Measurements from ENCODE around the gene A2ML1.
"Not testable (repeated sequence)": the region's sequence is repeated elsewhere in the genome, so short reads cannot be mapped to it uniquely, and the experiment has no call there.

A2ML1 gene

GRCh38 chr12:8891976-8892375 lies 69.6 kb downstream of the A2ML1 start:
- intact Hi-C loops (cut with DNase I; ENCODE audit: low total_unique reads), result no loop called here
- H3K27me3 ChIP-seq, result no peaks in the 10 kb centered on the region
- H3K36me3 ChIP-seq, result no peaks in the 10 kb centered on the region
- no peak for TF ChIP-seq CTCF (IDR thresholded peaks at IDR 0.05)
- DNase-seq, result no peak
- H3K4me3 ChIP-seq, result no peak overlapping the region
- H3K27ac ChIP-seq, result no peak overlapping the region
- no peaks in the 10 kb centered on the region for H3K9me3 ChIP-seq
- H3K4me1 ChIP-seq, result no peaks in the 10 kb centered on the region

DNA sequence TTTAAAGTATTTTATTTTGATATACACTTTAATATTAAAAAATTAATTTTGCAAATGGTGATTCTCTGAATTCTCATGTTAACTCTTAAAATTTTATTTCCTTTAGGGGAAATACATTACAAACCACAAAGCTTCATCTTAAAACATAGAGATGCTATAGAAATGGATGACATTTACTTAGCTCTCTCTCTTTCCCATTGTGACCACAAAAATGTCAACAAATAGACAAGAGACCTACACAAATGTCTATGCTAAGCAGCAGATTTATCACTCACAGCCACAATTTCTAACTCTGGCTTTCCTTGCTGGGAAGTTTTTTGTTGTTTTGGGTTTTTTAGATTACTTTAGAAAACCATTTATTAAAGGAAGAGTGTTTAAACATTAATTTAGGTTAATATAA lies 72.0 kb downstream of the A2ML1 start:
- Histone ChIP-seq H3K27me3 (no peaks in the 10 kb centered on the region), H3K36me3 (no peaks in the 10 kb centered on the region), H3K9me3 (no peaks in the 10 kb centered on the region), H3K27ac (no peak overlapping the region), H3K4me1 (no peaks in the 10 kb centered on the region), H3K4me3 (no peak overlapping the region)
- intact Hi-C loops (cut with DNase I; ENCODE audit: low total_unique reads), result no loop called here
- no peak for DNase-seq
- TF ChIP-seq CTCF (IDR thresholded peaks at IDR 0.05), result no peak

- Histone ChIP-seq H3K27me3 (no peaks in the 10 kb centered on the region), H3K4me1 (no peaks in the 10 kb centered on the region), H3K36me3 (no peaks in the 10 kb centered on the region), H3K27ac (no peak overlapping the region), H3K9me3 (no peaks in the 10 kb centered on the region), H3K4me3 (no peak overlapping the region)
- TF ChIP-seq CTCF (IDR thresholded peaks at IDR 0.05), result no peak
- intact Hi-C loops (cut with DNase I; ENCODE audit: low total_unique reads), result no loop called here
- no peak for DNase-seq
Measured at GRCh38 chr12:8894986-8895385, 72.6 kb downstream of the A2ML1 start.

DNA sequence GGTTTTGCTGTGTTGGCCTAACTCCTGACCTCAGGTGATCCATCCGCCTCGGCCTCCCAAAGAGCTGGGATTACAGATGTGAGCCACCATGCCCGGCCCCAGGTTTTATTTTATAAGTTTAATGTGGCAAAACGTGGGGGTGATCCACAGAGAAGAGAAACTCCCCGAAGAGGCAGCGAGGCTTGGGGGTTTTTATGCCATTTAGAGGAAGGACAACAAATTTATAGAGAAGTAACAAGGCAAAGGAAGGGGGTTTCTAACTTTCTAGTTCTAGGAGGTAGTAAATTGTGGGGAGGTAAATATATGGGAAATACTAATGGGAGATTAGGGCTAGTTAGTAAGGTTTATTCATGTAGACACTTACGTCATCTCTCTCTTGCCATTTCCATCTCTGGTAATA lies 74.7 kb downstream of the A2ML1 start:
- Histone ChIP-seq H3K27me3 (no peaks in the 10 kb centered on the region), H3K4me1 (no peaks in the 10 kb centered on the region), H3K9me3 (no peaks in the 10 kb centered on the region), H3K36me3 (no peaks in the 10 kb centered on the region), H3K4me3 (no peak overlapping the region), H3K27ac (no peak overlapping the region)
- no peak for TF ChIP-seq CTCF (IDR thresholded peaks at IDR 0.05)
- intact Hi-C loops (cut with DNase I; ENCODE audit: low total_unique reads), result no loop called here
- no peak for DNase-seq

GRCh38 chr12:8899830-8900229 lies 77.4 kb downstream of the A2ML1 start:
- H3K27ac ChIP-seq, result no peak overlapping the region
- intact Hi-C loops (cut with DNase I; ENCODE audit: low total_unique reads), result no loop called here
- no peaks in the 10 kb centered on the region for H3K4me1 ChIP-seq
- no peaks in the 10 kb centered on the region for H3K9me3 ChIP-seq
- no peaks in the 10 kb centered on the region for H3K27me3 ChIP-seq
- TF ChIP-seq CTCF (IDR thresholded peaks at IDR 0.05), result no peak
- H3K4me3 ChIP-seq, result no peak overlapping the region
- no peaks in the 10 kb centered on the region for H3K36me3 ChIP-seq
- DNase-seq, result no peak

- H3K4me3 ChIP-seq; H3K36me3 ChIP-seq; H3K27me3 ChIP-seq; H3K4me1 ChIP-seq; DNase-seq; H3K9me3 ChIP-seq; intact Hi-C loops (cut with DNase I; ENCODE audit: low total_unique reads); H3K27ac ChIP-seq: not testable (repeated sequence)
Measured at GRCh38 chr12:8902703-8903102, 80.3 kb downstream of the A2ML1 start.
